ENCODE data around the gene KIF19.

GRCh38 chr17:74336307-74336706, 10.3 kb downstream of the KIF19 start:
- TF ChIP-seq POLR2A (IDR thresholded peaks at IDR 0.05; ENCODE audit: low read depth, low read length) (no peak), CTCF (conservative IDR thresholded peaks at IDR 0.05; ENCODE audit: low read depth, low read length) (no peak), RAD21 (IDR thresholded peaks at IDR 0.05; ENCODE audit: low read length) (no peak), BHLHE40 (IDR thresholded peaks at IDR 0.05; ENCODE audit: low read depth, low read length) (no peak), RCOR1 (IDR thresholded peaks at IDR 0.05; ENCODE audit: insufficient replicate concordance, low read length) (no peak), MAFK (IDR thresholded peaks at IDR 0.05; ENCODE audit: low read depth, low read length) (no peak)
